ENCODE data around the gene ZSWIM1.
"Not testable (repeated sequence)": the region's sequence is repeated elsewhere in the genome, so short reads cannot be mapped to it uniquely, and the experiment has no call there.

The ZSWIM1 gene

GRCh38 chr20:45898285-45898684 lies 17.3 kb downstream of the ZSWIM1 start:
- Mint-ChIP-seq H3K9me3 (no peaks in the 10 kb centered on the region), H3K4me1 (peaks cover 7% of the 10 kb centered on the region), H3K4me3 (no peak overlapping the region), H3K36me3 (ENCODE audit: low read depth) (peaks cover 18% of the 10 kb centered on the region), H3K27ac (no peak overlapping the region), H3K27me3 (ENCODE audit: low read depth, poor library complexity) (no peaks in the 10 kb centered on the region)
- no peak for DNase-seq
- no peak for TF ChIP-seq CTCF (IDR thresholded peaks at IDR 0.05)

GRCh38 chr20:45899046-45899835 lies 18.2 kb downstream of the ZSWIM1 start:
- H3K36me3 Mint-ChIP-seq (ENCODE audit: low read depth): peaks cover 16% of the 10 kb centered on the region
- H3K9me3 Mint-ChIP-seq: no peaks in the 10 kb centered on the region
- TF ChIP-seq CTCF (IDR thresholded peaks at IDR 0.05): no peak
- H3K27ac Mint-ChIP-seq: no peak overlapping the region
- DNase-seq: no peak
- no peaks in the 10 kb centered on the region for H3K27me3 Mint-ChIP-seq (ENCODE audit: low read depth, poor library complexity)
- H3K4me1 Mint-ChIP-seq: no peaks in the 10 kb centered on the region
- H3K4me3 Mint-ChIP-seq: no peak overlapping the region

- H3K9me3 Mint-ChIP-seq; H3K27me3 Mint-ChIP-seq (ENCODE audit: low read depth, poor library complexity); H3K27ac Mint-ChIP-seq; H3K4me3 Mint-ChIP-seq; DNase-seq; H3K4me1 Mint-ChIP-seq: not testable (repeated sequence)
- H3K36me3 Mint-ChIP-seq (ENCODE audit: low read depth): peaks cover 31% of the 10 kb centered on the region
Measured at GRCh38 chr20:45901332-45901731, 20.3 kb downstream of the ZSWIM1 start.

DNA sequence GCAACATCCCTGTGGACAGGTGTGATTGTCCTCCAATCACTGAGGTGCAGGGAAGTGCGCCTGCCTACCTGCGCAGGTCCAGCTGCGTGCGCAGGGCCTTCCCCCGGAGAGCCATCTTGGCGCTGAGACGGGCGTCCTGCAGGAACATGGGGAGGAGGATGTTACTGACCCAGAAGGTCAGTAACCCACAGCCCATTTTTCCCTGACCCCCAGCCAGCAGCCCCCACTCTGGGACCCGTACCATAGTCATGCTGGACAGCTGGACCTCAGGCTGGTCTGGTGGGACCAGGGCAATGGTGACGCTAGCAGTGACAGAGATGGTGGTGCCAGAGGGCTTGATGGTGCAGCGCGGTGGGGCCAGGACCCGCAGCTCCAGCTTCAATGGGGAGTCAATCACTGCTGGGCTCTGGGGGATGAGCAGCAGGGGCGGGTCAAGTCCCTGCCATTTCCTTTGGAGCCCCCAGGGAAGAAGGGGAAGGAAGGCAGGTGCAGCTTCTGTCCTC lies 21.2 kb downstream of the ZSWIM1 start:
- DNase-seq: no peak
- Mint-ChIP-seq H3K27me3 (ENCODE audit: low read depth, poor library complexity) (no peaks in the 10 kb centered on the region), H3K27ac (no peak overlapping the region), H3K4me3 (no peak overlapping the region), H3K9me3 (no peaks in the 10 kb centered on the region), H3K36me3 (ENCODE audit: low read depth) (peaks cover 34% of the 10 kb centered on the region), H3K4me1 (no peaks in the 10 kb centered on the region)
- no peak for TF ChIP-seq CTCF (IDR thresholded peaks at IDR 0.05)

- Mint-ChIP-seq H3K27ac (no peak overlapping the region), H3K36me3 (ENCODE audit: low read depth) (peaks cover 37% of the 10 kb centered on the region), H3K4me1 (peaks cover 3% of the 10 kb centered on the region), H3K4me3 (no peak overlapping the region), H3K27me3 (ENCODE audit: low read depth, poor library complexity) (peaks cover 4% of the 10 kb centered on the region), H3K9me3 (no peaks in the 10 kb centered on the region)
- TF ChIP-seq CTCF (IDR thresholded peaks at IDR 0.05): no peak
- no peak for DNase-seq
Measured at GRCh38 chr20:45904583-45905504, 23.8 kb downstream of the ZSWIM1 start.

DNA sequence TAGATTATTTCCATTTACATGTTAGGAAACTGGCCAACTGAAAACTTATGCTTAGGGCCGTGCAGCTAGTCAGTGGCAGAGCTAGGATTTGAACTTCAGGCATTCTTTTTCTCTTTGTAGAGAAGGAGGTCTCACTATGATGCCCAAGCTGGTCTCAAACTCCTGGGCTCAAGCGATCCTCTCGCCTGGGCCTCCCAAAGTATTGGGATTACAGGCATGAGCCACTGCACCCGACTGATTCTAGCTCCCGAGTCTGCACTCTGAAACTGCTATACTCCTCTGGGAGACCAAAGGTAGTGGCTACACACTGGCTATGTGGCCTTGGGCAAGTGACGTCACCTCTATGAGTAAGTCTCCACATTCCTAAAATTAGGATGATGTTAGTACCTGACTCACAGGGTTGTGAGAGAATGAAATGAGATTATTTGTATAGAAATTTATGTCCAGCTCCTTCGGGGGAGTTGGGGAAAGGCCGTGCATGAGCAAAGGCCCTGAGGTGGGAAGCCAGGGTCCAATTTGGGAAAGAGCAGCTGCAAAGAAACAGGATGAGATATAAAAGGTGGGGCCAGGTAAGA lies 24.6 kb downstream of the ZSWIM1 start:
- Mint-ChIP-seq H3K36me3 (ENCODE audit: low read depth) (peaks cover 39% of the 10 kb centered on the region), H3K4me1 (peaks cover 10% of the 10 kb centered on the region), H3K9me3 (no peaks in the 10 kb centered on the region), H3K4me3 (no peak overlapping the region), H3K27me3 (ENCODE audit: low read depth, poor library complexity) (peaks cover 4% of the 10 kb centered on the region), H3K27ac (no peak overlapping the region)
- no peak for TF ChIP-seq CTCF (IDR thresholded peaks at IDR 0.05)
- DNase-seq: no peak
